Measurements from ENCODE around the gene CACNA1A. TPM values are rescaled to one million over a fixed set of nuclear protein-coding genes. Genes with fewer than 3 reads are reported as not detected.

CACNA1A gene
- total RNA-seq, 6 experiments from 2014 or later = 1.3 to 13.2 (median 10.0) TPM

- TF ChIP-seq, protein P1, sequence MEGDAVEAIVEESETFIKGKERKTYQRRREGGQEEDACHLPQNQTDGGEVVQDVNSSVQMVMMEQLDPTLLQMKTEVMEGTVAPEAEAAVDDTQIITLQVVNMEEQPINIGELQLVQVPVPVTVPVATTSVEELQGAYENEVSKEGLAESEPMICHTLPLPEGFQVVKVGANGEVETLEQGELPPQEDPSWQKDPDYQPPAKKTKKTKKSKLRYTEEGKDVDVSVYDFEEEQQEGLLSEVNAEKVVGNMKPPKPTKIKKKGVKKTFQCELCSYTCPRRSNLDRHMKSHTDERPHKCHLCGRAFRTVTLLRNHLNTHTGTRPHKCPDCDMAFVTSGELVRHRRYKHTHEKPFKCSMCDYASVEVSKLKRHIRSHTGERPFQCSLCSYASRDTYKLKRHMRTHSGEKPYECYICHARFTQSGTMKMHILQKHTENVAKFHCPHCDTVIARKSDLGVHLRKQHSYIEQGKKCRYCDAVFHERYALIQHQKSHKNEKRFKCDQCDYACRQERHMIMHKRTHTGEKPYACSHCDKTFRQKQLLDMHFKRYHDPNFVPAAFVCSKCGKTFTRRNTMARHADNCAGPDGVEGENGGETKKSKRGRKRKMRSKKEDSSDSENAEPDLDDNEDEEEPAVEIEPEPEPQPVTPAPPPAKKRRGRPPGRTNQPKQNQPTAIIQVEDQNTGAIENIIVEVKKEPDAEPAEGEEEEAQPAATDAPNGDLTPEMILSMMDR (IDR thresholded peaks at IDR 0.05) = no peak
- Mint-ChIP-seq H3K27ac (no peak overlapping the region), H3K4me1 (ENCODE audit: low read depth) (no peaks in the 10 kb centered on the region), H3K4me3 (no peak overlapping the region), H3K27me3 (ENCODE audit: insufficient read depth) (peaks cover 14% of the 10 kb centered on the region), H3K9me3 (no peaks in the 10 kb centered on the region), H3K36me3 (ENCODE audit: low read depth) (peaks cover 5% of the 10 kb centered on the region; the same call in 1 of the 2 replicates)
- DNase-seq = no peak
Measured at GRCh38 chr19:13329766-13330165, 176.5 kb downstream of the CACNA1A start.

DNA sequence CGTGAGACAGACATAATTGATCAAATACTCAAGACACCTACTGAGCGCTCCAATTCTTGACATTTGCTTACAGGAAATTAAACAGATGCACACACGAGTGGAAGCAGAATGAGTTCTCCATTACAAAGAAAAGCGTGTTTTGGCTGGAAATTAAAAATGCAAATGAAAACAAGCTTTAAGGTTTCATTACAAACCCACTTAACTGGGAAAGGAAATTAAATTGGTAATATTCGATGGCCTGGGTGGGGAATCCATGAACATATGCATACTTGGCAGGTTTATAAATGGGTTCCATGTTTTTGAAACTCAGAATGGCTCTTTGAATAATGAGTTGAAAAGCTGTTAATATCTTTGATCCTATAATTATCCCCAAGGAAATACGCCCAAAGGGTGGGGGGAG is 178.0 kb downstream of the CACNA1A start:
- Mint-ChIP-seq H3K27me3 (ENCODE audit: insufficient read depth) (peaks cover 13% of the 10 kb centered on the region; the same call in 1 of the 2 replicates), H3K4me3 (no peak overlapping the region), H3K9me3 (no peaks in the 10 kb centered on the region), H3K4me1 (ENCODE audit: low read depth) (no peaks in the 10 kb centered on the region), H3K27ac (no peak overlapping the region), H3K36me3 (ENCODE audit: low read depth) (peaks cover 5% of the 10 kb centered on the region; the same call in 1 of the 2 replicates)
- DNase-seq = no peak
- TF ChIP-seq, protein P1 (IDR thresholded peaks at IDR 0.05) = no peak

DNA sequence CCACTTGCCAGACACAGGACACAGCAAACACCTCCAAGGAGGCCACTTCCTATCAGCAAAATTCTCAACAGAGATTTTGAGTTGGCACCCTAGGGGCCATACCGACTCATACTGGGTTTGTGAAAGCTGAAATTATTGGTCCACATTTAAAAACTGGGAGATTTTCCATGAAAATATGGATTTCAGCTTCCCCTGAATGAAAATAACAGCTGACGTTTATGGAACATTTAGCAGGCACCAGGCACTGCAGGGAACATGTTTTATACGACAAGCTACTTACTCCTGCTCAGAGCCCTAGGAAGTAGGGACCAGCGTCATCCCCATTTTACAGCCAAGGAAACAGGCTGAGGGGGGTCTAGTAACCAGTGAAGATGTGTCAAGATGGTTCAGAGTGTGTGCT is 186.8 kb downstream of the CACNA1A start:
- Mint-ChIP-seq H3K36me3 (ENCODE audit: low read depth) (no peaks in the 10 kb centered on the region; the same call in 1 of the 2 replicates), H3K4me1 (ENCODE audit: low read depth) (no peaks in the 10 kb centered on the region), H3K27me3 (ENCODE audit: insufficient read depth) (peaks cover 17% of the 10 kb centered on the region), H3K9me3 (peaks cover 10% of the 10 kb centered on the region; the same call in 1 of the 2 replicates), H3K4me3 (no peak overlapping the region), H3K27ac (no peak overlapping the region)
- DNase-seq = no peak
- TF ChIP-seq, protein P1 (IDR thresholded peaks at IDR 0.05) = no peak

DNA sequence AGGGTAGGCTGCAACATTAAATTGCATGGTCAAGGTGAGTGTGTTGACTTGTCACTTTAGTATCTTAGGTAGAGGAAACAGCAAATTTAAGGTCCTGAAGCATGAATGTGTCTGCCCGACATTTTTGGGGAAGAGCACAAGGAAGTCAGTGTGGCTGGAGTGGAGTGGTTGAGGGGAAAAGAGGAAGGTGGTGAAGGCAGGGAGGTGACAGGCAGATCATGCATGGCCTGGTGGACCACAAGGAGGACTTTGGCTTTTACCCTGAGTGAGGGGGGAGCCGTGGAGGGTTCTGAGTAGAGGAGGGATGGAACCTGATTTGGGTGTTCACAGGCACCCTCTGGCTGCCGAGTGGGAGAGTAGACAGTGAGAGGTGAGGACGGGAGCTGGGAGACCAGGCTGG is 188.1 kb downstream of the CACNA1A start:
- H3K27me3 Mint-ChIP-seq (ENCODE audit: insufficient read depth) = peaks cover 20% of the 10 kb centered on the region
- H3K9me3 Mint-ChIP-seq = peaks cover 10% of the 10 kb centered on the region; the same call in 1 of the 2 replicates
- no peak overlapping the region for H3K4me3 Mint-ChIP-seq
- H3K36me3 Mint-ChIP-seq (ENCODE audit: low read depth) = peaks cover 4% of the 10 kb centered on the region; the same call in 1 of the 2 replicates
- DNase-seq = no peak
- no peak overlapping the region for H3K27ac Mint-ChIP-seq
- TF ChIP-seq, protein P1 (IDR thresholded peaks at IDR 0.05) = no peak
- no peaks in the 10 kb centered on the region for H3K4me1 Mint-ChIP-seq (ENCODE audit: low read depth)

DNA sequence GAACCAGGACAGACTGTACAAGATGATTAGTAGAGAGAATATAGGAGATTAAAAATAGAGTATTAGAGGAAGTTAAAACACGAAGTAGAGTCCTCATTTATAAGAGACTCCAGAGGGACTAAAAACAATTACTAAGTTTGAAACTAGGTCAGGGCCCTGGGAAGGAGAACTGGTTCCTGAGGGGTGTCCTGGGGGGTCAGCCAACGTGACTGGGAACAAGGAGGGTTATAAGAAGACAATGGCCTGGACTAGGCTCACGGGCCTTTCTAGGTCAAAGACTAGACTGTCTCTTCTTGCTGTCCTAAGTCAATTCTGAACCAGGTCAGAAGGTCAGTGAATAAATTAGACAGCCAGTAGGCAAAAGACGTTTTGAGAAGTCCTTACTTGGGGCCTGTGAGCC is 190.8 kb downstream of the CACNA1A start:
- H3K36me3 Mint-ChIP-seq (ENCODE audit: low read depth) = peaks cover 4% of the 10 kb centered on the region; the same call in 1 of the 2 replicates

More for the DNA sequence above, 190.8 kb downstream of the CACNA1A start:
- Mint-ChIP-seq H3K27ac (no peak overlapping the region), H3K4me1 (ENCODE audit: low read depth) (no peaks in the 10 kb centered on the region), H3K9me3 (no peaks in the 10 kb centered on the region), H3K27me3 (ENCODE audit: insufficient read depth) (peaks cover 21% of the 10 kb centered on the region), H3K4me3 (no peak overlapping the region)
- no peak for DNase-seq
- TF ChIP-seq, protein P1 (IDR thresholded peaks at IDR 0.05) = no peak
